Activated CD4-positive, alpha-beta T cell treated with anti-CD3 and anti-CD28 coated beads, Interleukin-2, amount 10 ng/mL, durations not matched to agents 7 days and 5 days (primary cell): Measurements from ENCODE around the gene PCDHB2. TPM values are rescaled to one million over a fixed set of nuclear protein-coding genes. Genes with fewer than 3 reads are reported as not detected.
"Not testable (repeated sequence)": the region's sequence is repeated elsewhere in the genome, so short reads cannot be mapped to it uniquely, and the experiment has no call there.

ENCODE experiments used
- CTCF ChIA-PET: fragments of 350-600 bp; sonication (Branson Sonifier 250); formaldehyde crosslinking; loops from one replicate; lab custom pipeline; 2021; ENCODE audit warnings: antibody characterized with exemption; lab: Charles Lee
- POLR2A ChIA-PET: fragments of 350-600 bp; sonication (Branson Sonifier 250); formaldehyde crosslinking; loops from one replicate; lab custom pipeline; 2021; ENCODE audit warnings: antibody characterized with exemption; lab: Charles Lee
- DNase-seq: peaks from one replicate; pipeline ENCODE4 v3.0.0-alpha.2; 2020
- H3K27ac Mint-ChIP-seq: one replicate; pipeline ENCODE4 v1.8.0; 2021; ENCODE audit warnings: mild to moderate bottlenecking, moderate library complexity, mixed read lengths
- H3K27me3 Mint-ChIP-seq: one replicate; pipeline ENCODE4 v1.8.0; 2021; ENCODE audit warnings: mixed read lengths
- H3K36me3 Mint-ChIP-seq: one replicate; pipeline ENCODE4 v1.8.0; 2021; ENCODE audit warnings: low read depth, mixed read lengths
- H3K4me1 Mint-ChIP-seq: one replicate; pipeline ENCODE4 v1.8.0; 2021; ENCODE audit warnings: mixed read lengths
- H3K4me3 Mint-ChIP-seq: one replicate; pipeline ENCODE4 v1.8.0; 2021; ENCODE audit warnings: mild to moderate bottlenecking, moderate library complexity, mixed read lengths
- H3K9me3 Mint-ChIP-seq: one replicate; pipeline ENCODE4 v1.8.0; 2021; ENCODE audit warnings: mixed read lengths
- total RNA-seq, 2 experiments: library from RNA; stranded (reverse); gene quantifications; one replicate each; pipeline ENCODE4 v1.2.3, GENCODE V29; 2021

Gene PCDHB2
- total RNA-seq, 2 experiments from 2014 or later = not detected

DNA sequence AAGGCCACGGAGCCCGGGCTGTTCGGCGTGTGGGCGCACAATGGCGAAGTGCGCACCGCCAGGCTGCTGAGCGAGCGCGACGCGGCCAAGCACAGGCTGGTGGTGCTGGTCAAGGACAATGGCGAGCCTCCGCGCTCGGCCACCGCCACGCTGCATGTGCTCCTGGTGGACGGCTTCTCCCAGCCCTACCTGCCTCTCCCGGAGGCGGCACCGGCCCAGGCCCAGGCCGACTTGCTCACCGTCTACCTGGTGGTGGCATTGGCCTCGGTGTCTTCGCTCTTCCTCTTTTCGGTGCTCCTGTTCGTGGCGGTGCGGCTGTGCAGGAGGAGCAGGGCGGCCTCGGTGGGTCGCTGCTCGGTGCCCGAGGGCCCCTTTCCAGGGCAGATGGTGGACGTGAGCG, 8.1 kb downstream of the PCDHB2 start:
- POLR2A ChIA-PET, CTCF ChIA-PET: not testable (repeated sequence)

DNA sequence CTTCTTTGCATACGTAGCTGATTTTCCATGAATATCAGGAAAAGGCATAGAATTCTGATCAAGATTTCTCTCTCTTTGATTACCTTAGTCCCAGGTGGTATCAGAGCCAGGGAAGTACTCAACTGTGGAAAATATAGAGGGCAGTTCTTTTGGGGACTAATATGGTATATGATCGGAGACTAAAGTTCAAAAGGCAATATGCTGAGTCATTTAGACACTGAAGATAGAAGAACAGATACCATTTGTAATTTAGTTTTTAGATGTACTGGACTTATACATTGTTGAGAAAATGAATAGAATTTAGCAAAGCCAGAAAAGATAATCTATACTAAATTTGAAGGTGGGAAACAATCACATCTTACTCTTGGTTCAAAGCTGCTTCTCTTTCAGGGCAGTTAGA, 10.9 kb downstream of the PCDHB2 start:
- Mint-ChIP-seq H3K27me3 (peaks cover 5% of the 10 kb centered on the region), H3K9me3 (peaks cover 12% of the 10 kb centered on the region), H3K27ac (no peak overlapping the region), H3K4me3 (no peak overlapping the region), H3K4me1 (no peaks in the 10 kb centered on the region), H3K36me3 (no peaks in the 10 kb centered on the region)
- ChIA-PET CTCF (no interaction called here), POLR2A (no interaction called here)
- DNase-seq = no peak

More for the DNA sequence above, 8.1 kb downstream of the PCDHB2 start:
- DNase-seq, H3K4me3 Mint-ChIP-seq, H3K4me1 Mint-ChIP-seq, H3K27me3 Mint-ChIP-seq, H3K27ac Mint-ChIP-seq, H3K36me3 Mint-ChIP-seq: not testable (repeated sequence)
- peaks cover 15% of the 10 kb centered on the region for H3K9me3 Mint-ChIP-seq

DNA sequence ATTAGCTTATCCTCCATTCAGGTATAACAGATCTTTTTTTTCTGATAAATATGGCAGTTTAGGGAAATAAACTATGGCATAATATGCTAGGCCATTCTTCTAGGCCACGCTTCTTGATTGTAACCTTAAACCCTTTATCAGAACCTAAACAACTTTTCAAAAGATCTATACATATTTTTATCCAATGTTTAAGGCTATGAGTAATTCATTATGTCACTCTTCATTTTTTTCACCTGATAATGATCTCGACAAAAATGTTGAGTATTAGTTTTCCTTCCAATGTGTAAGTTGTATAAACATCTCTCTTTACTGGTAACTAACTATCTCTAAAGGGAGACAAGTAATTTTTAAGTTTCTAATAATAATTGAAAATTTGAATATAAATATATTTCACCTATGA, 24.8 kb downstream of the PCDHB2 start:
- Mint-ChIP-seq H3K9me3 (peaks cover 18% of the 10 kb centered on the region), H3K4me1 (no peaks in the 10 kb centered on the region), H3K27ac (no peak overlapping the region), H3K27me3 (peaks cover 6% of the 10 kb centered on the region), H3K4me3 (no peak overlapping the region), H3K36me3 (no peaks in the 10 kb centered on the region)
- no peak for DNase-seq
- POLR2A ChIA-PET = no interaction called here
- CTCF ChIA-PET = no interaction called here

DNA sequence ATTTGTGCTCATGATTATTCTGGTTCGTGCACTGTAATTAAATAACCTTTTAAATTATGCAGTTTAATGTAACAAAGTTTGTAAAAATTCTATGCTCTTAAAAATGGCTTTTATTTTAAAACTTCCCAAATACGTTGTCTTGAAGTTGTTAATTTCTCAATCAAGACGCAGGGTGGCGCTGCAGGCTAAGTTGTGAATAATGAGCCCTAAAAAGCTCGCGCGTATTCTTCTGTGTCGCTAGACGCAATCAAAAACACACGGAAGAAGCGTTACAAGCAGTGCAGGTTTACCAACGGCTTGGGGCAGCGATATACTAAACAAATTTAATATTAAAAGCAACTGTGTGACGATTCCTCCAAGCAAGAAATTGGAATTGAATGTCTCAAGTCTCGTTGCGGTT, 27.1 kb downstream of the PCDHB2 start, which contains the start of gene PCDHB4:
Gene PCDHB4, plus strand, starts transcription at position 256 of the 400 bp plus-strand sequence. CDS start 181 bp downstream, outside the sequence.
- no peak within 1 kb of the TSS for H3K27ac Mint-ChIP-seq
- POLR2A ChIA-PET = no interaction called here
- H3K36me3 Mint-ChIP-seq = no peaks in the 10 kb centered on the region
- H3K4me3 Mint-ChIP-seq = no peak within 1 kb of the TSS
- no peaks in the 10 kb centered on the region for H3K4me1 Mint-ChIP-seq
- peaks cover 17% of the 10 kb centered on the region for H3K9me3 Mint-ChIP-seq
- DNase-seq = no peak
- H3K27me3 Mint-ChIP-seq = peaks cover 6% of the 10 kb centered on the region
- CTCF ChIA-PET = no interaction called here

DNA sequence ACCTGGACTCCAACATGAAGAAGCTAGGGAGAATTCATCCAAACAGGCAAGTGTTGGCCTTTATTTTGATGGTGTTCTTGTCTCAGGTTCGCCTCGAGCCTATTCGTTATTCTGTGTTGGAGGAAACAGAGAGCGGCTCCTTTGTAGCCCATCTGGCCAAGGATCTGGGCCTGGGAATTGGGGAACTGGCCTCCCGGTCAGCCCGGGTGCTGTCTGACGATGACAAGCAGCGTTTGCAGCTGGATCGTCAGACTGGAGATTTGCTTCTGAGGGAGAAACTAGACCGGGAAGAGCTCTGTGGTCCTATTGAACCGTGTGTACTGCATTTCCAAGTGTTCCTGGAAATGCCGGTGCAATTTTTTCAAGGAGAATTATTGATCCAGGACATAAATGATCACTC, 27.6 kb downstream of the PCDHB2 start:
- H3K36me3 Mint-ChIP-seq = no peaks in the 10 kb centered on the region
- peaks cover 6% of the 10 kb centered on the region for H3K27me3 Mint-ChIP-seq
- H3K27ac Mint-ChIP-seq = no peak overlapping the region
- no peak for DNase-seq
- H3K9me3 Mint-ChIP-seq = peaks cover 14% of the 10 kb centered on the region
- no peak overlapping the region for H3K4me3 Mint-ChIP-seq
- ChIA-PET CTCF (no interaction called here), POLR2A (no interaction called here)
- H3K4me1 Mint-ChIP-seq = no peaks in the 10 kb centered on the region

DNA sequence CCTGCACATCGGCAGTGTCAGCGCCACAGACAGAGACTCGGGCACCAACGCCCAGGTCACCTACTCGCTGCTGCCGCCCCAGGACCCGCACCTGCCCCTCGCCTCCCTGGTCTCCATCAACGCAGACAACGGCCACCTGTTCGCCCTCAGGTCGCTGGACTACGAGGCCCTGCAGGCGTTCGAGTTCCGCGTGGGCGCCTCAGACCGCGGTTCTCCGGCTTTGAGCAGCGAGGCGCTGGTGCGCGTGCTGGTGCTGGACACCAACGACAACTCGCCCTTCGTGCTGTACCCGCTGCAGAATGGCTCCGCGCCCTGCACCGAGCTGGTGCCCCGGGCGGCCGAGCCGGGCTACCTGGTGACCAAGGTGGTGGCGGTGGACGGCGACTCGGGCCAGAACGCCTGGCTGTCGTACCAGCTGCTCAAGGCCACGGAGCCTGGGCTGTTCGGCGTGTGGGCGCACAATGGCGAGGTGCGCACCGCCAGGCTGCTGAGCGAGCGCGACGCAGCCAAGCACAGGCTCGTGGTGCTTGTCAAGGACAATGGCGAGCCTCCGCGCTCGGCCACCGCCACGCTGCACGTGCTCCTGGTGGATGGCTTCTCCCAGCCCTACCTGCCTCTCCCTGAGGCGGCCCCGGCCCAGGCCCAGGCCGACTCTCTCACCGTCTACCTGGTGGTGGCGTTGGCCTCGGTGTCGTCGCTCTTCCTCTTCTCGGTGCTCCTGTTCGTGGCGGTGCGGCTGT, 29.2 kb downstream of the PCDHB2 start:
- H3K27ac Mint-ChIP-seq, DNase-seq, H3K27me3 Mint-ChIP-seq, H3K36me3 Mint-ChIP-seq, H3K4me1 Mint-ChIP-seq, POLR2A ChIA-PET, CTCF ChIA-PET: not testable (repeated sequence)
- peaks cover 14% of the 10 kb centered on the region for H3K9me3 Mint-ChIP-seq
- H3K4me3 Mint-ChIP-seq = peak overlapping the region; percentile 16

- ChIA-PET CTCF (no interaction called here), POLR2A (no interaction called here)
- no peak for DNase-seq
- Mint-ChIP-seq H3K4me1 (no peaks in the 10 kb centered on the region), H3K9me3 (peaks cover 12% of the 10 kb centered on the region), H3K27me3 (peaks cover 8% of the 10 kb centered on the region), H3K4me3 (no peak overlapping the region), H3K36me3 (no peaks in the 10 kb centered on the region), H3K27ac (no peak overlapping the region)
Measured at GRCh38 chr5:141127305-141127704, 32.9 kb downstream of the PCDHB2 start.

- POLR2A ChIA-PET = no interaction called here
- H3K27ac Mint-ChIP-seq = no peak within 1 kb of the TSS
- H3K27me3 Mint-ChIP-seq = peaks cover 9% of the 10 kb centered on the region
- no peak within 1 kb of the TSS for H3K4me3 Mint-ChIP-seq
- H3K36me3 Mint-ChIP-seq = peaks cover 2% of the 10 kb centered on the region
- H3K9me3 Mint-ChIP-seq = peaks cover 28% of the 10 kb centered on the region
- no peak for DNase-seq
- H3K4me1 Mint-ChIP-seq = peaks cover 2% of the 10 kb centered on the region
- CTCF ChIA-PET = no interaction called here
Measured at GRCh38 chr5:141135030-141135717, 40.8 kb downstream of the PCDHB2 start, which contains the start of gene PCDHB5. Gene PCDHB5, plus strand, starts transcription at chr5:141135206. Its CDS starts 229 bp downstream, at chr5:141135435.

DNA sequence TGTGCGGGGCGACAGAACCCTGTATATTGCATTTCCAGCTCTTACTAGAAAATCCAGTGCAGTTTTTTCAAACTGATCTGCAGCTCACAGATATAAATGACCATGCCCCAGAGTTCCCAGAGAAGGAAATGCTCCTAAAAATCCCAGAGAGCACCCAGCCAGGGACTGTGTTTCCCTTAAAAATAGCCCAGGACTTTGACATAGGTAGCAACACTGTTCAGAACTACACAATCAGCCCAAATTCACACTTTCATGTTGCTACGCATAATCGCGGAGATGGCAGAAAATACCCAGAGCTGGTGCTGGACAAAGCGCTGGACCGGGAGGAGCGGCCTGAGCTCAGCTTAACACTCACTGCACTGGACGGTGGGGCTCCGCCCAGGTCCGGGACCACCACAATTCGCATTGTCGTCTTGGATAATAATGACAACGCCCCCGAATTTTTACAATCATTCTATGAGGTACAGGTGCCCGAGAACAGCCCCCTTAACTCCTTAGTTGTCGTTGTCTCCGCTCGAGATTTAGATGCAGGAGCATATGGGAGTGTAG, 41.4 kb downstream of the PCDHB2 start:
- no peak for DNase-seq
- Mint-ChIP-seq H3K36me3 (peaks cover 2% of the 10 kb centered on the region), H3K4me1 (peaks cover 2% of the 10 kb centered on the region), H3K4me3 (no peak overlapping the region), H3K9me3 (peaks cover 28% of the 10 kb centered on the region), H3K27ac (no peak overlapping the region), H3K27me3 (peaks cover 7% of the 10 kb centered on the region)
- CTCF ChIA-PET = no interaction called here
- POLR2A ChIA-PET = no interaction called here

DNA sequence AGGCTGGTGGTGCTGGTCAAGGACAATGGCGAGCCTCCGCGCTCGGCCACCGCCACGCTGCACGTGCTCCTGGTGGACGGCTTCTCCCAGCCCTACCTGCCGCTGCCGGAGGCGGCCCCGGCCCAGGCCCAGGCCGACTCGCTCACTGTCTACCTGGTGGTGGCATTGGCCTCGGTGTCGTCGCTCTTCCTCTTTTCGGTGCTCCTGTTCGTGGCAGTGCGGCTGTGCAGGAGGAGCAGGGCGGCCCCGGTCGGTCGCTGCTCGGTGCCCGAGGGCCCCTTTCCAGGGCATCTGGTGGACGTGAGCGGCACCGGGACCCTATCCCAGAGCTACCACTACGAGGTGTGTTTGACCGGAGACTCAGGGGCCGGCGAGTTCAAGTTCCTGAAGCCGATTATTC, 42.9 kb downstream of the PCDHB2 start:
- POLR2A ChIA-PET, CTCF ChIA-PET, H3K4me1 Mint-ChIP-seq, H3K36me3 Mint-ChIP-seq, DNase-seq, H3K27ac Mint-ChIP-seq, H3K27me3 Mint-ChIP-seq, H3K4me3 Mint-ChIP-seq: not testable (repeated sequence)
- peaks cover 28% of the 10 kb centered on the region for H3K9me3 Mint-ChIP-seq

Other genes with a start within 250 kb of the PCDHB2 start
- not detected for gene PCDHA9, start 246.2 kb upstream of the PCDHB2 start, total RNA-seq
- gene PCDHA10, start 238.7 kb upstream of the PCDHB2 start, total RNA-seq = not detected
- gene PCDHA11, start 225.7 kb upstream of the PCDHB2 start, total RNA-seq = not detected
- not detected for gene PCDHA12, start 219.3 kb upstream of the PCDHB2 start, total RNA-seq
- not detected for gene PCDHA13, start 212.5 kb upstream of the PCDHB2 start, total RNA-seq
- not detected for gene PCDHAC1, start 168.3 kb upstream of the PCDHB2 start, total RNA-seq
- not detected for gene PCDHAC2, start 128.1 kb upstream of the PCDHB2 start, total RNA-seq
- gene PCDHB1, start 43.2 kb upstream of the PCDHB2 start, total RNA-seq = not detected
- not detected for gene PCDHB3, start 5.9 kb downstream of the PCDHB2 start, total RNA-seq
- gene PCDHB4, start 27.2 kb downstream of the PCDHB2 start, total RNA-seq = not detected
- not detected for gene PCDHB5, start 40.6 kb downstream of the PCDHB2 start, total RNA-seq
- gene PCDHB6, start 55.4 kb downstream of the PCDHB2 start, total RNA-seq = not detected
- gene PCDHB7, start 78.0 kb downstream of the PCDHB2 start, total RNA-seq = not detected
- not detected for gene PCDHB8, start 83.2 kb downstream of the PCDHB2 start, total RNA-seq
- not detected for gene PCDHB16, start 87.8 kb downstream of the PCDHB2 start, total RNA-seq
- not detected for gene PCDHB9, start 92.5 kb downstream of the PCDHB2 start, total RNA-seq
- gene PCDHB10, start 97.7 kb downstream of the PCDHB2 start, total RNA-seq = not detected
- not detected for gene PCDHB11, start 105.0 kb downstream of the PCDHB2 start, total RNA-seq
- not detected for gene PCDHB12, start 114.1 kb downstream of the PCDHB2 start, total RNA-seq
- not detected for gene PCDHB13, start 119.3 kb downstream of the PCDHB2 start, total RNA-seq
- gene PCDHB14, start 128.7 kb downstream of the PCDHB2 start, total RNA-seq = not detected
- gene PCDHB15, start 150.8 kb downstream of the PCDHB2 start, total RNA-seq = not detected
- gene SLC25A2, start 209.4 kb downstream of the PCDHB2 start, total RNA-seq = under 1 TPM; 0.42 to 0.52 TPM
- gene TAF7, start 226.2 kb downstream of the PCDHB2 start, total RNA-seq = 10 to 100 TPM; 62.1 to 63.3 TPM
- under 1 TPM; 0.04 to 0.05 TPM for gene PCDHGA1, start 235.9 kb downstream of the PCDHB2 start, total RNA-seq
- not detected for gene PCDHGA2, start 244.1 kb downstream of the PCDHB2 start, total RNA-seq
- not detected for gene PCDHGA3, start 249.2 kb downstream of the PCDHB2 start, total RNA-seq